ENCODE measurements around the gene NUDT2. TPM values are rescaled to one million over a fixed set of nuclear protein-coding genes. Genes with fewer than 3 reads are reported as not detected.
A peak's percentile ranks its signal among the peaks of the same experiment; 100 is the strongest.

The NUDT2 gene
- total and polyA plus RNA-seq, 10 of the 15 experiments (the other 5 are each of a cell fraction or from before 2014, with no cell fraction given), result 24.5 to 55.1 (median 33.6) TPM

GRCh38 chr9:34328987-34329832, at the start of gene NUDT2, which contains the start of gene KIF24 (continued):
- TF ChIP-seq HDAC6 (IDR thresholded peaks at IDR 0.05; ENCODE audit: unreplicated experiment), result no peak
- peak in 1 of 2 experiments; percentile 72; a peak in 2 of 3 replicates for TF ChIP-seq EGR1 (IDR thresholded peaks at IDR 0.05; ENCODE audit: borderline replicate concordance in 1 of 2, low read depth in 2 of 2, low read length in 2 of 2)
- TF ChIP-seq ZBTB40 (IDR thresholded peaks at IDR 0.05; ENCODE audit: borderline replicate concordance), result peak; percentile 80; the same call in 1 of the 2 replicates
- no peak for TF ChIP-seq MEF2B (IDR thresholded peaks at IDR 0.05; ENCODE audit: partially characterized antibody, poor library complexity, severe bottlenecking)
- TF ChIP-seq ASH2L (IDR thresholded peaks at IDR 0.05; ENCODE audit: borderline replicate concordance, low read depth), result 0 out of 2 replicates have a peak, but pooled peaks have one; percentile 27
- peak; percentile 12; the same call in 1 of the 2 replicates for TF ChIP-seq ATF7 (IDR thresholded peaks at IDR 0.05; ENCODE audit: low read depth)
- TF ChIP-seq ZNF687 (IDR thresholded peaks at IDR 0.05), result no peak
- peak; percentile 61 for TF ChIP-seq CBFB (IDR thresholded peaks at IDR 0.05; ENCODE audit: low read depth)
- peak; percentile 93 for TF ChIP-seq RFX5 (IDR thresholded peaks at IDR 0.05; ENCODE audit: low read depth, low read length)
- TF ChIP-seq TBL1XR1 (IDR thresholded peaks at IDR 0.05; ENCODE audit: low read depth, low read length), result no peak
- TF ChIP-seq HDAC2 (IDR thresholded peaks at IDR 0.05), result peak; percentile 49; the same call in 1 of the 2 replicates
- TF ChIP-seq CREM (IDR thresholded peaks at IDR 0.05; ENCODE audit: low read depth), result peak; percentile 91
- peak; percentile 95 for TF ChIP-seq POLR2AphosphoS5 (IDR thresholded peaks at IDR 0.05; ENCODE audit: low read length)
- TF ChIP-seq IRF3 (IDR thresholded peaks at IDR 0.05), result peak; percentile 91
- 0 out of 2 replicates have a peak, but pooled peaks have one; percentile 10 for TF ChIP-seq TCF12 (IDR thresholded peaks at IDR 0.05; ENCODE audit: low read depth, low read length)
- peak; percentile 90; the same call in 1 of the 2 replicates for TF ChIP-seq SMAD5 (IDR thresholded peaks at IDR 0.05; ENCODE audit: low read depth)
- TF ChIP-seq WRNIP1 (IDR thresholded peaks at IDR 0.05; ENCODE audit: borderline replicate concordance, low read depth, low read length), result no peak
- TF ChIP-seq YY1 (IDR thresholded peaks at IDR 0.05; ENCODE audit: low read depth, low read length), result peak; percentile 47
